GM12878 (cell line): ENCODE results near the gene GPLD1. TPM values are rescaled to one million over a fixed set of nuclear protein-coding genes. Genes with fewer than 3 reads are reported as not detected.

Source experiments
- BACH1 ChIP-seq: fragments of 450-650 bp; IDR thresholded peaks from 2 replicates; pipeline ENCODE4 v1.6.1; 2017; ENCODE audit warnings: mild to moderate bottlenecking, borderline replicate concordance
- BMI1 ChIP-seq: fragments of 450-650 bp; IDR thresholded peaks from 2 replicates; pipeline ENCODE4 v1.6.1; 2016; ENCODE audit warnings: mild to moderate bottlenecking, moderate library complexity, borderline replicate concordance
- CBX3 ChIP-seq: fragments of 200-600 bp; sonication (generic); IDR thresholded peaks from 2 replicates; pipeline ENCODE4 v1.6.1; 2016; ENCODE audit warnings: low read depth, borderline replicate concordance
- HSF1 ChIP-seq: fragments of 150-350 bp; IDR thresholded peaks from 2 replicates; pipeline ENCODE4 v1.6.1; 2014; ENCODE audit warnings: mild to moderate bottlenecking, low read depth, low read length
- NFIC ChIP-seq: IDR thresholded peaks from 2 replicates; pipeline ENCODE4 v1.6.1; 2012; ENCODE audit warnings: low read depth, mild to moderate bottlenecking, inconsistent platforms, low read length, moderate library complexity
- PML ChIP-seq: IDR thresholded peaks from 2 replicates; pipeline ENCODE4 v1.6.1; 2012; ENCODE audit warnings: low read length, inconsistent platforms
- POLR2A ChIP-seq: IDR thresholded peaks from 2 replicates; pipeline ENCODE4 v1.6.1; 2011; ENCODE audit warnings: low read depth, mild to moderate bottlenecking, low read length
- POLR2AphosphoS5 ChIP-seq: IDR thresholded peaks from 2 replicates; pipeline ENCODE4 v1.6.1; 2011; ENCODE audit warnings: mild to moderate bottlenecking, low read length, inconsistent platforms
- RB1 ChIP-seq: fragments of 450-650 bp; formaldehyde crosslinking; IDR thresholded peaks from 2 replicates; pipeline ENCODE4 v1.6.1; 2017; ENCODE audit warnings: mild to moderate bottlenecking, borderline replicate concordance
- RELB ChIP-seq: fragments of 450-650 bp; IDR thresholded peaks from 2 replicates; pipeline ENCODE4 v1.6.1; 2017; ENCODE audit warnings: low read depth, mild to moderate bottlenecking, moderate library complexity
- SMAD5 ChIP-seq: IDR thresholded peaks from 2 replicates; pipeline ENCODE4 v1.6.1; 2016; ENCODE audit warnings: antibody characterized with exemption, low read depth
- SMARCA5 ChIP-seq: fragments of 450-650 bp; IDR thresholded peaks from 2 replicates; pipeline ENCODE4 v1.6.1; 2017; ENCODE audit warnings: mild to moderate bottlenecking
- TCF3 ChIP-seq: IDR thresholded peaks from 2 replicates; pipeline ENCODE4 v1.6.1; 2012; ENCODE audit warnings: low read depth, mild to moderate bottlenecking, low read length, borderline replicate concordance; ENCODE audit not compliant: insufficient read depth
- YBX1 ChIP-seq: fragments of 450-650 bp; IDR thresholded peaks from 2 replicates; pipeline ENCODE4 v1.6.1; 2016; ENCODE audit warnings: antibody characterized with exemption
- ZBTB33 ChIP-seq: fragments of 450-650 bp; IDR thresholded peaks from 2 replicates; pipeline ENCODE4 v1.6.1; 2017; ENCODE audit warnings: mild to moderate bottlenecking
- ZNF207 ChIP-seq: fragments of 450-650 bp; IDR thresholded peaks from 2 replicates; pipeline ENCODE4 v1.6.1; 2014; ENCODE audit warnings: antibody characterized with exemption, mild to moderate bottlenecking, borderline replicate concordance
- ZNF687 ChIP-seq: fragments of 450-650 bp; IDR thresholded peaks from 2 replicates; pipeline ENCODE4 v1.6.1; 2017; ENCODE audit warnings: mild to moderate bottlenecking, moderate library complexity
- polyA plus RNA-seq, 11 experiments: library from polyadenylated mRNA; depleted of rRNA in 4 of 11; unstranded in 6 of 11; stranded (reverse) in 5 of 11; fragments of >200 nt; fragmentation: Nextera tagmentation in 4 of 11; fragmentation: Illumina TruSeq in 1 of 11; extraction: Ambion mirVana in 4 of 11; extraction: Trizol in 1 of 11; gene quantifications; 1 replicate in 1 of 11; 2 replicates in 10 of 11; pipeline versions ENCODE4 v1.2.1 to v1.2.3, GENCODE V29; 2011 to 2016; ENCODE audit warnings: inconsistent platforms in 2 of 11, missing spikeins in 2 of 11, low read depth in 1 of 11
- total RNA-seq, 4 experiments: library from RNA; depleted of rRNA in 3 of 4; stranded (reverse); fragments of >200 nt in 3 of 4; fragmentation: Illumina TruSeq in 1 of 4; extraction: Trizol in 1 of 4; gene quantifications; 2 replicates each; pipeline versions ENCODE4 v1.2.1 to v1.2.3, GENCODE V29; 2013 to 2021
- TF ChIP-seq, protein P1 (sequence below): IDR thresholded peaks from 2 replicates; pipeline ENCODE4 v1.6.1; 2011; ENCODE audit warnings: borderline replicate concordance, low read depth, mild to moderate bottlenecking, moderate library complexity, mixed read lengths, low read length; ENCODE audit not compliant: insufficient read depth; ENCODE audit errors: extremely low read length
- TF ChIP-seq, protein P2 (sequence below): IDR thresholded peaks from 2 replicates; pipeline ENCODE4 v1.6.1; 2012; ENCODE audit warnings: low read length, inconsistent platforms

The GPLD1 gene
- total and polyA plus RNA-seq, 10 of the 15 experiments (the other 5 are each of a cell fraction or from before 2014, with no cell fraction given): 0.04 to 1.0 (median 0.69) TPM

- TF ChIP-seq HSF1 (no peak), RELB (peak; percentile 27; the same call in 1 of the 2 replicates), SMAD5 (no peak), CBX3 (no peak), BMI1 (no peak), ZNF207 (no peak), TCF3 (no peak), PML (no peak), YBX1 (no peak), ZBTB33 (no peak), RB1 (no peak), ZNF687 (peak; percentile 50; the same call in 1 of the 2 replicates), POLR2A (no peak), POLR2AphosphoS5 (no peak), SMARCA5 (no peak), BACH1 (no peak), NFIC (no peak; the same call in 1 of the 2 replicates)
- TF ChIP-seq, protein P1, sequence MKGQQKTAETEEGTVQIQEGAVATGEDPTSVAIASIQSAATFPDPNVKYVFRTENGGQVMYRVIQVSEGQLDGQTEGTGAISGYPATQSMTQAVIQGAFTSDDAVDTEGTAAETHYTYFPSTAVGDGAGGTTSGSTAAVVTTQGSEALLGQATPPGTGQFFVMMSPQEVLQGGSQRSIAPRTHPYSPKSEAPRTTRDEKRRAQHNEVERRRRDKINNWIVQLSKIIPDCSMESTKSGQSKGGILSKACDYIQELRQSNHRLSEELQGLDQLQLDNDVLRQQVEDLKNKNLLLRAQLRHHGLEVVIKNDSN: no peak
- TF ChIP-seq, protein P2, sequence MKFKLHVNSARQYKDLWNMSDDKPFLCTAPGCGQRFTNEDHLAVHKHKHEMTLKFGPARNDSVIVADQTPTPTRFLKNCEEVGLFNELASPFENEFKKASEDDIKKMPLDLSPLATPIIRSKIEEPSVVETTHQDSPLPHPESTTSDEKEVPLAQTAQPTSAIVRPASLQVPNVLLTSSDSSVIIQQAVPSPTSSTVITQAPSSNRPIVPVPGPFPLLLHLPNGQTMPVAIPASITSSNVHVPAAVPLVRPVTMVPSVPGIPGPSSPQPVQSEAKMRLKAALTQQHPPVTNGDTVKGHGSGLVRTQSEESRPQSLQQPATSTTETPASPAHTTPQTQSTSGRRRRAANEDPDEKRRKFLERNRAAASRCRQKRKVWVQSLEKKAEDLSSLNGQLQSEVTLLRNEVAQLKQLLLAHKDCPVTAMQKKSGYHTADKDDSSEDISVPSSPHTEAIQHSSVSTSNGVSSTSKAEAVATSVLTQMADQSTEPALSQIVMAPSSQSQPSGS: no peak
Measured at GRCh38 chr6:24408719-24409410, 80.5 kb downstream of the GPLD1 start (continued).
